Measurements from ENCODE around the gene MYLIP. TPM values are rescaled to one million over a fixed set of nuclear protein-coding genes. Genes with fewer than 3 reads are reported as not detected.

MYLIP gene
- total and polyA plus RNA-seq, 2 of the 13 experiments (the other 11 are each of a cell fraction or from before 2014, with no cell fraction given), result 3.4 to 10.8 TPM

GRCh38 chr6:16153211-16153820, 24.4 kb downstream of the MYLIP start:
- 40% methylated on average over 9 of the region's 9 CpGs for WGBS (ENCODE audit: low lambda C conversion rate)
- no peaks in the 10 kb centered on the region for H3K9me3 ChIP-seq (ENCODE audit: low read length)
- no peak overlapping the region for H3K27ac ChIP-seq (ENCODE audit: extremely low read length, insufficient read depth, low read length)
- no TSS peak for BruUV-seq (replicated peaks)
- no peak overlapping the region for H3K4me2 ChIP-seq (ENCODE audit: low read depth, low read length)
- no peaks in the 10 kb centered on the region for H3K79me2 ChIP-seq (ENCODE audit: insufficient read depth, low read length)
- ATAC-seq (no peak), DNase-seq (ENCODE audit: low spot score) (no peak), FAIRE-seq (no peak)
- no peaks in the 10 kb centered on the region for H4K20me1 ChIP-seq (ENCODE audit: insufficient read depth, low read length)
- no peaks in the 10 kb centered on the region for H3K4me1 ChIP-seq (ENCODE audit: insufficient read depth, low read length)
- ChIA-PET POLR2A (interaction anchor here (1.2 kb wide), 1 partner anchor 8 kb away, joined by 3 read pairs; no protein-coding TSS in a partner anchor), CTCF (ENCODE audit: low intra/inter-chr PET ratio, low total read pairs) (no interaction called here)
- in situ Hi-C loops (cut with HindIII; ENCODE audit: extremely low pct_ligation_motif_present, low pct_unique_long_range_greater_than_20kb) (no loop called here), intact Hi-C loops (cut with micrococcal nuclease; ENCODE audit: unreplicated experiment) (no loop called here)
- H3K36me3 ChIP-seq (replicated peaks in 1 of 2; ENCODE audit: control insufficient read depth in 1 of 2, insufficient read depth in 2 of 2, low read length in 2 of 2), result no peaks in the 10 kb centered on the region
- H3K9ac ChIP-seq (ENCODE audit: insufficient read depth, low read depth, low read length), result no peak overlapping the region
- peaks cover 6 to 13% of the 10 kb centered on the region in 2 experiments; a peak in 2 of 5 replicates for H3K27me3 ChIP-seq (ENCODE audit: control insufficient read depth in 1 of 2, insufficient read depth in 2 of 2, low read length in 2 of 2)
- TF ChIP-seq JUND (CRISPR knock-in tag; IDR thresholded peaks at IDR 0.05), result no peak
- no peak overlapping the region for H3K4me3 ChIP-seq (replicated peaks in 1 of 3; ENCODE audit: insufficient read depth in 1 of 3, low read depth in 2 of 3, low read length in 3 of 3)
- no peak overlapping the region for H2AFZ ChIP-seq (ENCODE audit: low read length)

GRCh38 chr6:16154904-16155303, 26.0 kb downstream of the MYLIP start:
- Histone ChIP-seq H3K4me3 (replicated peaks in 1 of 3; ENCODE audit: insufficient read depth in 1 of 3, low read depth in 2 of 3, low read length in 3 of 3) (no peak overlapping the region), H3K4me2 (ENCODE audit: low read depth, low read length) (no peak overlapping the region), H3K27ac (ENCODE audit: extremely low read length, insufficient read depth, low read length) (no peak overlapping the region), H3K36me3 (replicated peaks in 1 of 2; ENCODE audit: control insufficient read depth in 1 of 2, insufficient read depth in 2 of 2, low read length in 2 of 2) (no peaks in the 10 kb centered on the region), H4K20me1 (ENCODE audit: insufficient read depth, low read length) (no peaks in the 10 kb centered on the region), H3K9me3 (ENCODE audit: low read length) (no peaks in the 10 kb centered on the region), H3K4me1 (ENCODE audit: insufficient read depth, low read length) (no peaks in the 10 kb centered on the region), H3K27me3 (ENCODE audit: control insufficient read depth in 1 of 2, insufficient read depth in 2 of 2, low read length in 2 of 2) (peaks cover 6 to 18% of the 10 kb centered on the region in 2 experiments; a peak in 2 of 5 replicates), H3K79me2 (ENCODE audit: insufficient read depth, low read length) (no peaks in the 10 kb centered on the region), H2AFZ (ENCODE audit: low read length) (no peak overlapping the region), H3K9ac (ENCODE audit: insufficient read depth, low read depth, low read length) (no peak overlapping the region)
- WGBS (ENCODE audit: low lambda C conversion rate), result 65% methylated on average over 2 of the region's 2 CpGs
- no TSS peak for BruUV-seq (replicated peaks)
- intact Hi-C loops (cut with micrococcal nuclease; ENCODE audit: unreplicated experiment), result no loop called here
- DNase-seq (ENCODE audit: low spot score) (no peak), ATAC-seq (no peak), FAIRE-seq (no peak)
- ChIA-PET POLR2A (no interaction called here), CTCF (ENCODE audit: low intra/inter-chr PET ratio, low total read pairs) (no interaction called here)
- TF ChIP-seq SMAD3 (CRISPR knock-in tag; IDR thresholded peaks at IDR 0.05) (no peak), HNF4G (IDR thresholded peaks at IDR 0.05; ENCODE audit: borderline replicate concordance, low read depth, low read length) (no peak), HNF4G (CRISPR knock-in tag; IDR thresholded peaks at IDR 0.05; ENCODE audit: borderline replicate concordance, low read depth) (no peak), DZIP1 (CRISPR knock-in tag; IDR thresholded peaks at IDR 0.05) (no peak), ZNF766 (CRISPR knock-in tag; IDR thresholded peaks at IDR 0.05; ENCODE audit: borderline replicate concordance) (no peak), NR2F1 (CRISPR knock-in tag; IDR thresholded peaks at IDR 0.05) (no peak), REPIN1 (CRISPR knock-in tag; IDR thresholded peaks at IDR 0.05; ENCODE audit: borderline replicate concordance, low read depth) (no peak), SOX5 (CRISPR knock-in tag; IDR thresholded peaks at IDR 0.05; ENCODE audit: borderline replicate concordance) (no peak), PHF5A (CRISPR knock-in tag; IDR thresholded peaks at IDR 0.05; ENCODE audit: low read depth, unreplicated experiment) (no peak), ZNF24 (IDR thresholded peaks at IDR 0.05) (no peak), ZSCAN20 (CRISPR knock-in tag; IDR thresholded peaks at IDR 0.05; ENCODE audit: borderline replicate concordance) (no peak), ZBTB1 (CRISPR knock-in tag; IDR thresholded peaks at IDR 0.05; ENCODE audit: borderline replicate concordance) (no peak)
- in situ Hi-C loops (cut with HindIII; ENCODE audit: extremely low pct_ligation_motif_present, low pct_unique_long_range_greater_than_20kb), result no loop called here
